Vagina (tissue), 2 donors: Measurements from ENCODE around the gene GATA3. TPM values are rescaled to one million over a fixed set of nuclear protein-coding genes. Genes with fewer than 3 reads are reported as not detected.

Experiments used
- DNase-seq, 2 donors: peaks; one replicate each; pipeline ENCODE4 v3.0.0-alpha.2; 2017; ENCODE audit errors: extremely low spot score in 2 of 2
- H3K27ac ChIP-seq: fragments of 200-600 bp; sonication (generic); one replicate; pipeline ENCODE4 v1.5.1; 2019
- H3K27me3 ChIP-seq: fragments of 200-600 bp; sonication (generic); one replicate; pipeline ENCODE4 v1.5.1; 2019
- H3K36me3 ChIP-seq, 2 donors: fragments of 200-600 bp; sonication (generic); one replicate each; pipeline ENCODE4 v1.5.1; 2017 to 2019
- H3K4me1 ChIP-seq: fragments of 200-600 bp; sonication (generic); one replicate; pipeline ENCODE4 v1.5.1; 2019
- H3K4me3 ChIP-seq, 2 donors: fragments of 200-600 bp; sonication (generic); 1 replicate in 1 of 2; 2 replicates in 1 of 2; pipeline ENCODE4 v1.5.1; 2016 to 2019
- H3K9me3 ChIP-seq: fragments of 200-600 bp; sonication (generic); one replicate; pipeline ENCODE4 v1.5.1; 2019
- POLR2A ChIP-seq, 2 donors: fragments of 450-650 bp; IDR thresholded peaks; one replicate each; pipeline ENCODE4 v1.6.1; 2017; ENCODE audit warnings: antibody characterized with exemption in 2 of 2, mild to moderate bottlenecking in 2 of 2, moderate library complexity in 2 of 2
- POLR2AphosphoS5 ChIP-seq, 2 donors: sonication (generic); formaldehyde crosslinking; IDR thresholded peaks; one replicate each; pipeline ENCODE4 v1.9.0; 2017; ENCODE audit warnings: antibody characterized with exemption in 2 of 2, mild to moderate bottlenecking in 2 of 2, low read depth in 1 of 2; ENCODE audit not compliant: insufficient read depth in 1 of 2
- intact Hi-C: fragments of 100-400 bp; cut with DNase I; formaldehyde crosslinking; loops from one replicate; pipeline ENCODE4 v1.15.1; 2023
- total RNA-seq: library from RNA; depleted of rRNA; stranded (reverse); fragments of >200 nt; gene quantifications from one replicate; pipeline ENCODE4 v1.2.3, GENCODE V29; 2016
- TF ChIP-seq, protein P1 (sequence below), 3 experiments: fragments of 450-650 bp in 2 of 3; fragments of 200-600 bp in 1 of 3; sonication (generic) in 1 of 3; IDR thresholded peaks; one replicate each; pipeline ENCODE4 v1.5.1; 2017 to 2019; ENCODE audit warnings: antibody characterized with exemption in 3 of 3, mild to moderate bottlenecking in 2 of 3, moderate library complexity in 2 of 3

Gene GATA3
- total RNA-seq = 8.6 TPM

- Histone ChIP-seq H3K4me3 (peak within 1 kb of the TSS; percentile 45 to 48), H3K27me3 (peaks cover 22% of the 10 kb centered on the region), H3K9me3 (no peaks in the 10 kb centered on the region), H3K36me3 (no peaks in the 10 kb centered on the region), H3K27ac (peak within 1 kb of the TSS; percentile 70), H3K4me1 (peaks cover 63% of the 10 kb centered on the region)
- intact Hi-C loops = no loop called here
- TF ChIP-seq POLR2AphosphoS5 (IDR thresholded peaks at IDR 0.05; ENCODE audit: insufficient read depth in 1 of 2, low read depth in 1 of 2) = no peak
- TF ChIP-seq, protein P1, sequence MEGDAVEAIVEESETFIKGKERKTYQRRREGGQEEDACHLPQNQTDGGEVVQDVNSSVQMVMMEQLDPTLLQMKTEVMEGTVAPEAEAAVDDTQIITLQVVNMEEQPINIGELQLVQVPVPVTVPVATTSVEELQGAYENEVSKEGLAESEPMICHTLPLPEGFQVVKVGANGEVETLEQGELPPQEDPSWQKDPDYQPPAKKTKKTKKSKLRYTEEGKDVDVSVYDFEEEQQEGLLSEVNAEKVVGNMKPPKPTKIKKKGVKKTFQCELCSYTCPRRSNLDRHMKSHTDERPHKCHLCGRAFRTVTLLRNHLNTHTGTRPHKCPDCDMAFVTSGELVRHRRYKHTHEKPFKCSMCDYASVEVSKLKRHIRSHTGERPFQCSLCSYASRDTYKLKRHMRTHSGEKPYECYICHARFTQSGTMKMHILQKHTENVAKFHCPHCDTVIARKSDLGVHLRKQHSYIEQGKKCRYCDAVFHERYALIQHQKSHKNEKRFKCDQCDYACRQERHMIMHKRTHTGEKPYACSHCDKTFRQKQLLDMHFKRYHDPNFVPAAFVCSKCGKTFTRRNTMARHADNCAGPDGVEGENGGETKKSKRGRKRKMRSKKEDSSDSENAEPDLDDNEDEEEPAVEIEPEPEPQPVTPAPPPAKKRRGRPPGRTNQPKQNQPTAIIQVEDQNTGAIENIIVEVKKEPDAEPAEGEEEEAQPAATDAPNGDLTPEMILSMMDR (IDR thresholded peaks at IDR 0.05) = no peak
- peak in 1 of 2 donors; percentile 9 for TF ChIP-seq POLR2A (IDR thresholded peaks at IDR 0.05)
- DNase-seq = no peak
These were observed at the start of gene GATA3 for GRCh38 chr10:8054494-8055407. Gene GATA3 (plus strand): TSS chr10:8054688. CDS start chr10:8055656, 968 bp downstream.

GRCh38 chr10:8006274-8006999, 48.1 kb upstream of the GATA3 start:
- intact Hi-C loops = no loop called here
- H3K27ac ChIP-seq = no peak overlapping the region
- TF ChIP-seq POLR2AphosphoS5 (IDR thresholded peaks at IDR 0.05; ENCODE audit: insufficient read depth in 1 of 2, low read depth in 1 of 2) (no peak), POLR2A (IDR thresholded peaks at IDR 0.05) (no peak)
- TF ChIP-seq, protein P1 (IDR thresholded peaks at IDR 0.05) = no peak
- peaks cover 0 to 18% of the 10 kb centered on the region in 2 donors for H3K36me3 ChIP-seq
- no peaks in the 10 kb centered on the region for H3K4me1 ChIP-seq
- no peak for DNase-seq
- peaks cover 5% of the 10 kb centered on the region for H3K9me3 ChIP-seq
- H3K27me3 ChIP-seq = no peaks in the 10 kb centered on the region
- H3K4me3 ChIP-seq = no peak overlapping the region

GRCh38 chr10:8009031-8009430, 45.5 kb upstream of the GATA3 start:
- DNase-seq = no peak
- H3K36me3 ChIP-seq = peaks cover 0 to 28% of the 10 kb centered on the region in 2 donors
- intact Hi-C loops = no loop called here

DNA sequence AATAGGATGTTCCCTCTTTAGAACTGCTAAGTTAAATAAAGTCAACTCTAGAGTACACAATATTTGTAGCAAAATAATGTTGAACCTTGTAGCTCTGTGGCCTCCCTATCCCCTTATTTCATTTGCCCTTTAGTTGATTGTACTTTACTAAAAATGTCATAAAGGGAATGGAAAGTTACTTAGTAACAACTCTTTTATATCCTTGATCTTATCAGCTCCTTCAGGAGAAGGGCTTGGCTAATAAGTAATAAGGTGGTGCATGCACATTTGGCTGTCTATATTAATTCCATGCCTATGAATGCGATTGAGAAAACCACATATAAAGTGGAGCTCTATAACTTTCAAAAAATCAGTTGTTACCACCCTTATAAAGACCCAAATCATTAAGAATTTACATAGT, 41.5 kb upstream of the GATA3 start:
- intact Hi-C loops = no loop called here
- no peak overlapping the region for H3K27ac ChIP-seq
- H3K4me3 ChIP-seq = no peak overlapping the region
- H3K4me1 ChIP-seq = no peaks in the 10 kb centered on the region
- H3K36me3 ChIP-seq = peaks cover 0 to 29% of the 10 kb centered on the region in 2 donors
- no peaks in the 10 kb centered on the region for H3K9me3 ChIP-seq
- DNase-seq = no peak
- TF ChIP-seq, protein P1 (IDR thresholded peaks at IDR 0.05) = no peak
- no peak for TF ChIP-seq POLR2A (IDR thresholded peaks at IDR 0.05)
- no peak for TF ChIP-seq POLR2AphosphoS5 (IDR thresholded peaks at IDR 0.05; ENCODE audit: insufficient read depth in 1 of 2, low read depth in 1 of 2)
- H3K27me3 ChIP-seq = no peaks in the 10 kb centered on the region

More at GRCh38 chr10:8009031-8009430, 45.5 kb upstream of the GATA3 start:
- H3K27ac ChIP-seq = no peak overlapping the region
- no peak overlapping the region for H3K4me3 ChIP-seq
- no peaks in the 10 kb centered on the region for H3K27me3 ChIP-seq
- TF ChIP-seq, protein P1 (IDR thresholded peaks at IDR 0.05) = no peak
- no peak for TF ChIP-seq POLR2A (IDR thresholded peaks at IDR 0.05)
- TF ChIP-seq POLR2AphosphoS5 (IDR thresholded peaks at IDR 0.05; ENCODE audit: insufficient read depth in 1 of 2, low read depth in 1 of 2) = no peak
- H3K4me1 ChIP-seq = no peaks in the 10 kb centered on the region
- H3K9me3 ChIP-seq = no peaks in the 10 kb centered on the region
